Measurements from ENCODE around the gene RAB11FIP4. TPM values are rescaled to one million over a fixed set of nuclear protein-coding genes. Genes with fewer than 3 reads are reported as not detected.

RAB11FIP4 gene
- total RNA-seq, 1 experiment from 2014 or later = 15.1 TPM

DNA sequence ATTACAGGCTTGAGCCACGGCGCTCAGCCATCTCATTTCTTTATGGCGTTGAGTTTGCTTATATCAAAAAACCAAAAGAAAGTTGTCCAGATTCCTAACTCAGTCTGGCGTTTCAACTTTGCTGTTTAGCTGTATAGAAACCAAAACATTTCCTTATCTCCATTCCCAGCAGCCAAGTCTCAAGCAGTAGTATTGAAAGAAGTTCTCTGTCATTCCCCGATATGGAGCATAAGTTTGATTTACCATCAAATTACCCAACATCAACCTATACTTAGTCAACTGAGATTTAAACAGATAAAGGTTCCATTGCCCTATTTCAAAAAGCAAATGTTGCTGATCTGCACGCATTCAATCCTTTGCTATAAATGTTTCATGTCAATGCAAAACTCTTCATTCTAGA, 27.5 kb upstream of the RAB11FIP4 start:
- ChIA-PET RAD21 (ENCODE audit: low non-redundant PET in 1 of 2, low total read pairs in 2 of 2, uncharacterized antibody in 2 of 2, unreplicated experiment in 2 of 2) (no interaction called here), POLR2A (no interaction called here), CTCF (no interaction called here)
- TF ChIP-seq EGR1 (IDR thresholded peaks at IDR 0.05; ENCODE audit: low read depth) (no peak), FOSL1 (IDR thresholded peaks at IDR 0.05; ENCODE audit: low read depth) (no peak), YY1 (IDR thresholded peaks at IDR 0.05; ENCODE audit: extremely low read depth, insufficient replicate concordance, low read depth, low read length) (no peak), JUND (IDR thresholded peaks at IDR 0.05) (no peak), CEBPB (IDR thresholded peaks at IDR 0.05; ENCODE audit: low read depth) (no peak), EZH2 (IDR thresholded peaks at IDR 0.05) (no peak), ELF1 (IDR thresholded peaks at IDR 0.05; ENCODE audit: borderline replicate concordance, low read depth) (no peak), EZH2phosphoT487 (IDR thresholded peaks at IDR 0.05; ENCODE audit: borderline replicate concordance) (no peak), ZNF274 (IDR thresholded peaks at IDR 0.05; ENCODE audit: low read depth, low read length) (no peak), CBX3 (IDR thresholded peaks at IDR 0.05; ENCODE audit: low read depth) (no peak), SRF (IDR thresholded peaks at IDR 0.05; ENCODE audit: low read depth) (no peak), TCF7L2 (IDR thresholded peaks at IDR 0.05; ENCODE audit: borderline replicate concordance, extremely low read depth, insufficient read depth, insufficient read length) (no peak), SIN3A (IDR thresholded peaks at IDR 0.05; ENCODE audit: low read depth) (no peak), ZFX (IDR thresholded peaks at IDR 0.05) (no peak), POLR2AphosphoS5 (IDR thresholded peaks at IDR 0.05; ENCODE audit: low read depth, low read length) (no peak)
- TF ChIP-seq, protein P1, sequence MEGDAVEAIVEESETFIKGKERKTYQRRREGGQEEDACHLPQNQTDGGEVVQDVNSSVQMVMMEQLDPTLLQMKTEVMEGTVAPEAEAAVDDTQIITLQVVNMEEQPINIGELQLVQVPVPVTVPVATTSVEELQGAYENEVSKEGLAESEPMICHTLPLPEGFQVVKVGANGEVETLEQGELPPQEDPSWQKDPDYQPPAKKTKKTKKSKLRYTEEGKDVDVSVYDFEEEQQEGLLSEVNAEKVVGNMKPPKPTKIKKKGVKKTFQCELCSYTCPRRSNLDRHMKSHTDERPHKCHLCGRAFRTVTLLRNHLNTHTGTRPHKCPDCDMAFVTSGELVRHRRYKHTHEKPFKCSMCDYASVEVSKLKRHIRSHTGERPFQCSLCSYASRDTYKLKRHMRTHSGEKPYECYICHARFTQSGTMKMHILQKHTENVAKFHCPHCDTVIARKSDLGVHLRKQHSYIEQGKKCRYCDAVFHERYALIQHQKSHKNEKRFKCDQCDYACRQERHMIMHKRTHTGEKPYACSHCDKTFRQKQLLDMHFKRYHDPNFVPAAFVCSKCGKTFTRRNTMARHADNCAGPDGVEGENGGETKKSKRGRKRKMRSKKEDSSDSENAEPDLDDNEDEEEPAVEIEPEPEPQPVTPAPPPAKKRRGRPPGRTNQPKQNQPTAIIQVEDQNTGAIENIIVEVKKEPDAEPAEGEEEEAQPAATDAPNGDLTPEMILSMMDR (IDR thresholded peaks at IDR 0.05 in 2 of 3, conservative IDR thresholded peaks at IDR 0.05 in 1 of 3; ENCODE audit: borderline replicate concordance in 1 of 3, insufficient read depth in 1 of 3, low read depth in 2 of 3, low read length in 2 of 3) = no peak
- TF ChIP-seq, protein P2, sequence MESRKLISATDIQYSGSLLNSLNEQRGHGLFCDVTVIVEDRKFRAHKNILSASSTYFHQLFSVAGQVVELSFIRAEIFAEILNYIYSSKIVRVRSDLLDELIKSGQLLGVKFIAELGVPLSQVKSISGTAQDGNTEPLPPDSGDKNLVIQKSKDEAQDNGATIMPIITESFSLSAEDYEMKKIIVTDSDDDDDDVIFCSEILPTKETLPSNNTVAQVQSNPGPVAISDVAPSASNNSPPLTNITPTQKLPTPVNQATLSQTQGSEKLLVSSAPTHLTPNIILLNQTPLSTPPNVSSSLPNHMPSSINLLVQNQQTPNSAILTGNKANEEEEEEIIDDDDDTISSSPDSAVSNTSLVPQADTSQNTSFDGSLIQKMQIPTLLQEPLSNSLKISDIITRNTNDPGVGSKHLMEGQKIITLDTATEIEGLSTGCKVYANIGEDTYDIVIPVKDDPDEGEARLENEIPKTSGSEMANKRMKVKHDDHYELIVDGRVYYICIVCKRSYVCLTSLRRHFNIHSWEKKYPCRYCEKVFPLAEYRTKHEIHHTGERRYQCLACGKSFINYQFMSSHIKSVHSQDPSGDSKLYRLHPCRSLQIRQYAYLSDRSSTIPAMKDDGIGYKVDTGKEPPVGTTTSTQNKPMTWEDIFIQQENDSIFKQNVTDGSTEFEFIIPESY (IDR thresholded peaks at IDR 0.05; ENCODE audit: extremely low read depth, insufficient replicate concordance, low read length) = no peak
- TF ChIP-seq, protein P3, sequence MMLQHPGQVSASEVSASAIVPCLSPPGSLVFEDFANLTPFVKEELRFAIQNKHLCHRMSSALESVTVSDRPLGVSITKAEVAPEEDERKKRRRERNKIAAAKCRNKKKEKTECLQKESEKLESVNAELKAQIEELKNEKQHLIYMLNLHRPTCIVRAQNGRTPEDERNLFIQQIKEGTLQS (IDR thresholded peaks at IDR 0.05) = no peak
- TF ChIP-seq, protein P4, sequence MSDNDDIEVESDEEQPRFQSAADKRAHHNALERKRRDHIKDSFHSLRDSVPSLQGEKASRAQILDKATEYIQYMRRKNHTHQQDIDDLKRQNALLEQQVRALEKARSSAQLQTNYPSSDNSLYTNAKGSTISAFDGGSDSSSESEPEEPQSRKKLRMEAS (IDR thresholded peaks at IDR 0.05) = no peak
- TF ChIP-seq, protein P5, sequence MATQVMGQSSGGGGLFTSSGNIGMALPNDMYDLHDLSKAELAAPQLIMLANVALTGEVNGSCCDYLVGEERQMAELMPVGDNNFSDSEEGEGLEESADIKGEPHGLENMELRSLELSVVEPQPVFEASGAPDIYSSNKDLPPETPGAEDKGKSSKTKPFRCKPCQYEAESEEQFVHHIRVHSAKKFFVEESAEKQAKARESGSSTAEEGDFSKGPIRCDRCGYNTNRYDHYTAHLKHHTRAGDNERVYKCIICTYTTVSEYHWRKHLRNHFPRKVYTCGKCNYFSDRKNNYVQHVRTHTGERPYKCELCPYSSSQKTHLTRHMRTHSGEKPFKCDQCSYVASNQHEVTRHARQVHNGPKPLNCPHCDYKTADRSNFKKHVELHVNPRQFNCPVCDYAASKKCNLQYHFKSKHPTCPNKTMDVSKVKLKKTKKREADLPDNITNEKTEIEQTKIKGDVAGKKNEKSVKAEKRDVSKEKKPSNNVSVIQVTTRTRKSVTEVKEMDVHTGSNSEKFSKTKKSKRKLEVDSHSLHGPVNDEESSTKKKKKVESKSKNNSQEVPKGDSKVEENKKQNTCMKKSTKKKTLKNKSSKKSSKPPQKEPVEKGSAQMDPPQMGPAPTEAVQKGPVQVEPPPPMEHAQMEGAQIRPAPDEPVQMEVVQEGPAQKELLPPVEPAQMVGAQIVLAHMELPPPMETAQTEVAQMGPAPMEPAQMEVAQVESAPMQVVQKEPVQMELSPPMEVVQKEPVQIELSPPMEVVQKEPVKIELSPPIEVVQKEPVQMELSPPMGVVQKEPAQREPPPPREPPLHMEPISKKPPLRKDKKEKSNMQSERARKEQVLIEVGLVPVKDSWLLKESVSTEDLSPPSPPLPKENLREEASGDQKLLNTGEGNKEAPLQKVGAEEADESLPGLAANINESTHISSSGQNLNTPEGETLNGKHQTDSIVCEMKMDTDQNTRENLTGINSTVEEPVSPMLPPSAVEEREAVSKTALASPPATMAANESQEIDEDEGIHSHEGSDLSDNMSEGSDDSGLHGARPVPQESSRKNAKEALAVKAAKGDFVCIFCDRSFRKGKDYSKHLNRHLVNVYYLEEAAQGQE (IDR thresholded peaks at IDR 0.05; ENCODE audit: low read depth) = no peak
- H3K27ac ChIP-seq (ENCODE audit: low read depth, low read length) = no peak overlapping the region
- BruUV-seq (replicated peaks) = no TSS peak
- peaks cover 7 to 8% of the 10 kb centered on the region in 2 experiments for H3K36me3 ChIP-seq (ENCODE audit: control insufficient read depth in 1 of 2, insufficient read depth in 2 of 2, low read length in 2 of 2)
- no peaks in the 10 kb centered on the region for H3K9me3 ChIP-seq (ENCODE audit: control insufficient read depth in 1 of 2, insufficient read depth in 1 of 2, low read depth in 1 of 2, low read length in 2 of 2)
- H3K9ac ChIP-seq (ENCODE audit: low read length) = no peak overlapping the region
- DNase-seq (ENCODE audit: low read depth, low spot score) = no peak
- no peaks in the 10 kb centered on the region for H4K20me1 ChIP-seq (ENCODE audit: insufficient read depth)
- H3K4me1 ChIP-seq (ENCODE audit: control insufficient read depth in 1 of 2, insufficient read depth in 2 of 2, low read length in 2 of 2) = no peaks in the 10 kb centered on the region
- no peak overlapping the region for H3K4me2 ChIP-seq (ENCODE audit: low read length)
- H3K79me2 ChIP-seq (ENCODE audit: insufficient read depth, low read length) = no peaks in the 10 kb centered on the region
- H2AFZ ChIP-seq (ENCODE audit: low read depth, low read length, poor library complexity, severe bottlenecking) = no peak overlapping the region
- no peaks in the 10 kb centered on the region for H3K9me2 ChIP-seq (ENCODE audit: insufficient read depth)
- no peak overlapping the region for H3K4me3 ChIP-seq (replicated peaks in 1 of 2; ENCODE audit: low read depth in 1 of 2, low read length in 2 of 2)
- no peaks in the 10 kb centered on the region for H3K27me3 ChIP-seq (ENCODE audit: insufficient read depth, low read length)
- intact Hi-C loops (cut with micrococcal nuclease) = no loop called here
- no peak for ATAC-seq

Data from HCT116 (cell line).